Activated B cell treated with CpG ODN at 0.5 μM for 24 hours (primary cell): ENCODE data around the gene FAS. TPM values are rescaled to one million over a fixed set of nuclear protein-coding genes. Genes with fewer than 3 reads are reported as not detected.

Experiments
- ATAC-seq: fragments of 200-7000 bp; cut with Tn5 transposase; one replicate; pipeline ENCODE4 v1.10.0; 2021; ENCODE audit warnings: low read depth, mild to moderate bottlenecking, moderate library complexity
- CTCF ChIA-PET: fragments of 350-600 bp; sonication (Branson Sonifier 250); formaldehyde crosslinking; loops from one replicate; lab custom pipeline; 2021; ENCODE audit warnings: antibody characterized with exemption; lab: Charles Lee
- POLR2A ChIA-PET: fragments of 350-600 bp; sonication (Branson Sonifier 250); formaldehyde crosslinking; loops from one replicate; lab custom pipeline; 2021; ENCODE audit warnings: antibody characterized with exemption; lab: Charles Lee
- DNase-seq: peaks from one replicate; pipeline ENCODE4 v3.0.0; 2022
- H3K27ac Mint-ChIP-seq: one replicate; pipeline ENCODE4 v1.8.0; 2020; ENCODE audit warnings: mixed read lengths
- H3K27me3 Mint-ChIP-seq: one replicate; pipeline ENCODE4 v1.8.0; 2021; ENCODE audit warnings: mixed read lengths
- H3K36me3 Mint-ChIP-seq: one replicate; pipeline ENCODE4 v1.8.0; 2021; ENCODE audit warnings: low read depth, mixed read lengths
- H3K4me1 Mint-ChIP-seq: one replicate; pipeline ENCODE4 v1.8.0; 2021; ENCODE audit warnings: mixed read lengths
- H3K4me3 Mint-ChIP-seq: one replicate; pipeline ENCODE4 v1.8.0; 2020; ENCODE audit warnings: mild to moderate bottlenecking, mixed read lengths
- H3K9me3 Mint-ChIP-seq: one replicate; pipeline ENCODE4 v1.8.0; 2020; ENCODE audit warnings: mixed read lengths
- CTCF ChIP-seq: fragments of 200-600 bp; IDR thresholded peaks from one replicate; pipeline ENCODE4 v1.8.0; 2022; ENCODE audit warnings: antibody characterized with exemption, mild to moderate bottlenecking
- intact Hi-C: fragments of 100-400 bp; cut with micrococcal nuclease; formaldehyde crosslinking; loops from one replicate; pipeline ENCODE4 v1.15.1; 2024
- total RNA-seq: library from RNA; stranded (reverse); gene quantifications from 2 replicates; pipeline ENCODE4 v1.2.3, GENCODE V29; 2022

The FAS gene
- total RNA-seq, 1 donor from 2014 or later: 22.6 TPM

GRCh38 chr10:89063465-89063864 is 72.9 kb downstream of the FAS start:
- Mint-ChIP-seq H3K27ac (no peak overlapping the region), H3K4me3 (no peak overlapping the region), H3K27me3 (peaks cover 4% of the 10 kb centered on the region), H3K9me3 (no peaks in the 10 kb centered on the region), H3K36me3 (no peaks in the 10 kb centered on the region), H3K4me1 (no peaks in the 10 kb centered on the region)
- no peak for TF ChIP-seq CTCF
- intact Hi-C loops: no loop called here
- POLR2A ChIA-PET: no interaction called here
- no peak for ATAC-seq
- CTCF ChIA-PET: no interaction called here
- no peak for DNase-seq

GRCh38 chr10:89064748-89065147 is 74.2 kb downstream of the FAS start:
- H3K4me3 Mint-ChIP-seq: no peak overlapping the region
- no peaks in the 10 kb centered on the region for H3K4me1 Mint-ChIP-seq
- intact Hi-C loops: no loop called here
- ChIA-PET POLR2A (no interaction called here), CTCF (no interaction called here)
- no peak for DNase-seq
- no peak for ATAC-seq
- H3K36me3 Mint-ChIP-seq: no peaks in the 10 kb centered on the region
- no peak overlapping the region for H3K27ac Mint-ChIP-seq
- TF ChIP-seq CTCF: no peak
- H3K27me3 Mint-ChIP-seq: peaks cover 4% of the 10 kb centered on the region
- no peaks in the 10 kb centered on the region for H3K9me3 Mint-ChIP-seq

Other genes starting within 250 kb of the FAS start
- gene LIPN, start 230.8 kb upstream of the FAS start, total RNA-seq: 0.24 and 0.27 TPM in 2 replicates
- gene LIPM, start 188.1 kb upstream of the FAS start, total RNA-seq: not detected in 2 replicates
- gene ANKRD22, start 139.0 kb upstream of the FAS start, total RNA-seq: not detected in 2 replicates
- 38.7 and 44.5 TPM in 2 replicates for gene STAMBPL1, start 110.6 kb upstream of the FAS start, total RNA-seq
- gene ACTA2, start 38.0 kb upstream of the FAS start, total RNA-seq: 1.5 and 2.4 TPM in 2 replicates
- gene CH25H, start 216.5 kb downstream of the FAS start, total RNA-seq: not detected in 2 replicates